K562 (cell line): ENCODE results near the gene NFE2. TPM values are rescaled to one million over a fixed set of nuclear protein-coding genes. Genes with fewer than 3 reads are reported as not detected.

Source experiments
- ARID3B ChIP-seq: fragments of 250-450 bp; sonication (Bioruptor Pico); IDR thresholded peaks from 2 replicates; pipeline ENCODE4 v1.4.0; 2020; ENCODE audit warnings: borderline replicate concordance
- BRD9 ChIP-seq: fragments of 450-650 bp; IDR thresholded peaks from 2 replicates; pipeline ENCODE4 v1.6.1; 2018; ENCODE audit warnings: low read depth; ENCODE audit not compliant: partially characterized antibody
- BRF1 ChIP-seq: IDR thresholded peaks from 3 replicates; pipeline ENCODE4 v1.6.1; 2011; ENCODE audit warnings: borderline replicate concordance, mild to moderate bottlenecking; ENCODE audit not compliant: insufficient read length; ENCODE audit errors: extremely low read depth
- CHD1 ChIP-seq: fragments of 200-600 bp; sonication (generic); IDR thresholded peaks from one replicate; pipeline ENCODE4 v1.6.1; 2012; ENCODE audit warnings: mild to moderate bottlenecking, moderate library complexity, low read length, inconsistent platforms
- FOSL1 ChIP-seq: fragments of 200-800 bp; sonication (Bioruptor generic); conservative IDR thresholded peaks from 2 replicates; pipeline ENCODE4 v1.6.1; 2016; ENCODE audit warnings: missing genetic modification characterization, missing compliant biosample characterization
- GATAD2A ChIP-seq: fragments of 450-650 bp; IDR thresholded peaks from 2 replicates; pipeline ENCODE4 v1.6.1; 2017
- ID3 ChIP-seq, 2 experiments: fragments of 250-450 bp in 1 of 2; fragments of 450-650 bp in 1 of 2; sonication (Bioruptor Pico) in 1 of 2; IDR thresholded peaks; 2 replicates each; pipeline versions ENCODE4 v1.6.1 to v1.8.0; 2016 to 2021; ENCODE audit warnings: mild to moderate bottlenecking in 2 of 2, moderate library complexity in 2 of 2, missing compliant biosample characterization in 1 of 2, missing genetic modification characterization in 1 of 2
- PKNOX1 ChIP-seq: fragments of 450-650 bp; IDR thresholded peaks from 2 replicates; pipeline ENCODE4 v1.6.1; 2016
- PRDM10 ChIP-seq: fragments of 450-650 bp; IDR thresholded peaks from 2 replicates; pipeline ENCODE4 v1.6.1; 2018; ENCODE audit not compliant: partially characterized antibody
- RFX1 ChIP-seq: fragments of 450-650 bp; IDR thresholded peaks from 2 replicates; pipeline ENCODE4 v1.6.1; 2016; ENCODE audit warnings: mild to moderate bottlenecking, moderate library complexity
- RNF219 ChIP-seq: fragments of 250-450 bp; sonication (Bioruptor Pico); IDR thresholded peaks from 2 replicates; pipeline ENCODE4 v1.5.0; 2022; ENCODE audit warnings: mild to moderate bottlenecking
- SMARCE1 ChIP-seq: fragments of 450-650 bp; IDR thresholded peaks from 2 replicates; pipeline ENCODE4 v1.7.1; 2016; ENCODE audit warnings: mild to moderate bottlenecking
- SRF ChIP-seq, 2 experiments: fragments of 250-450, 450-650 bp in 1 of 2; sonication (Bioruptor Pico) in 1 of 2; sonication (generic) in 1 of 2; formaldehyde crosslinking; IDR thresholded peaks; 2 replicates each; pipeline versions ENCODE4 v1.5.0 to v1.5.1; 2020 to 2022; ENCODE audit warnings: mild to moderate bottlenecking in 1 of 2, missing genetic modification reagents in 1 of 2
- TFAM ChIP-seq: fragments of 250-450 bp; sonication (Bioruptor Pico); conservative IDR thresholded peaks from 2 replicates; pipeline ENCODE4 v1.5.0; 2021; ENCODE audit warnings: mild to moderate bottlenecking, moderate library complexity
- WHSC1 ChIP-seq: IDR thresholded peaks from one replicate; pipeline ENCODE4 v1.6.1; 2012; ENCODE audit warnings: low read length, control low read depth, inconsistent platforms
- ZBTB26 ChIP-seq: fragments of 450-650 bp; formaldehyde crosslinking; IDR thresholded peaks from 2 replicates; pipeline ENCODE4 v1.4.0; 2022; ENCODE audit warnings: missing genetic modification characterization
- ZEB2 ChIP-seq: fragments of 450-650 bp; IDR thresholded peaks from 2 replicates; pipeline ENCODE4 v1.6.1; 2016
- polyA plus RNA-seq, 8 experiments: library from polyadenylated mRNA; depleted of rRNA in 4 of 8; stranded (reverse) in 5 of 8; unstranded in 3 of 8; fragments of >200 nt; fragmentation: Nextera tagmentation in 2 of 8; fragmentation: Illumina TruSeq in 1 of 8; extraction: Ambion mirVana in 2 of 8; extraction: Trizol in 1 of 8; gene quantifications; 2 replicates each; pipeline versions ENCODE4 v1.2.1 to v1.2.3, GENCODE V29; 2011 to 2014; ENCODE audit warnings: inconsistent platforms in 1 of 8, missing spikeins in 1 of 8
- total RNA-seq, 7 experiments: library from RNA; depleted of rRNA in 6 of 7; stranded (reverse); fragments of >200 nt in 6 of 7; fragmentation: Illumina TruSeq in 2 of 7; extraction: Trizol in 2 of 7; gene quantifications; 2 replicates each; pipeline versions ENCODE4 v1.2.1 to v1.2.3, GENCODE V29; 2011 to 2021; ENCODE audit warnings: low replicate concordance in 1 of 7

NFE2 gene
- total and polyA plus RNA-seq, 9 of the 15 experiments (the other 6 are each of a cell fraction or from before 2014, with no cell fraction given), result 12.3 to 282 (median 208) TPM

- peak; percentile 88 for TF ChIP-seq PRDM10
- no peak for TF ChIP-seq TFAM (CRISPR knock-in tag)
- no peak for TF ChIP-seq FOSL1 (tag)
- TF ChIP-seq CHD1, result no peak
- TF ChIP-seq BRF1, result no peak
- peak; percentile 13; the same call in 1 of the 2 replicates for TF ChIP-seq GATAD2A
- no peak for TF ChIP-seq ID3 (CRISPR knock-in tag; IDR thresholded peaks at IDR 0.05)
- TF ChIP-seq ID3 (tag; IDR thresholded peaks at IDR 0.05), result no peak
- TF ChIP-seq BRD9, result no peak
- TF ChIP-seq RNF219, result no peak
- no peak for TF ChIP-seq ZBTB26 (CRISPR knock-in tag)
- TF ChIP-seq ARID3B (CRISPR knock-in tag), result no peak
- TF ChIP-seq RFX1, result peak; percentile 100
- no peak for TF ChIP-seq WHSC1
- no peak for TF ChIP-seq SRF (CRISPR knock-in tag; IDR thresholded peaks at IDR 0.05)
- TF ChIP-seq SMARCE1, result no peak
- no peak for TF ChIP-seq ZEB2
- 0 out of 2 replicates have a peak, but pooled peaks have one; percentile 4 for TF ChIP-seq PKNOX1
Measured at GRCh38 chr12:54259194-54260011, 41.4 kb downstream of the NFE2 start (continued).
